Activated CD4-positive, alpha-beta T cell treated with anti-CD3 and anti-CD28 coated beads, Interleukin-2, amount 50 U/mL, for 1 hour (primary cell): Measurements from ENCODE around the gene FBXO22.
"Not testable (repeated sequence)": the region's sequence is repeated elsewhere in the genome, so short reads cannot be mapped to it uniquely, and the experiment has no call there.

Experiments
- DNase-seq: peaks from one replicate; pipeline ENCODE4 v3.0.0-alpha.2; 2020

The FBXO22 gene

DNA sequence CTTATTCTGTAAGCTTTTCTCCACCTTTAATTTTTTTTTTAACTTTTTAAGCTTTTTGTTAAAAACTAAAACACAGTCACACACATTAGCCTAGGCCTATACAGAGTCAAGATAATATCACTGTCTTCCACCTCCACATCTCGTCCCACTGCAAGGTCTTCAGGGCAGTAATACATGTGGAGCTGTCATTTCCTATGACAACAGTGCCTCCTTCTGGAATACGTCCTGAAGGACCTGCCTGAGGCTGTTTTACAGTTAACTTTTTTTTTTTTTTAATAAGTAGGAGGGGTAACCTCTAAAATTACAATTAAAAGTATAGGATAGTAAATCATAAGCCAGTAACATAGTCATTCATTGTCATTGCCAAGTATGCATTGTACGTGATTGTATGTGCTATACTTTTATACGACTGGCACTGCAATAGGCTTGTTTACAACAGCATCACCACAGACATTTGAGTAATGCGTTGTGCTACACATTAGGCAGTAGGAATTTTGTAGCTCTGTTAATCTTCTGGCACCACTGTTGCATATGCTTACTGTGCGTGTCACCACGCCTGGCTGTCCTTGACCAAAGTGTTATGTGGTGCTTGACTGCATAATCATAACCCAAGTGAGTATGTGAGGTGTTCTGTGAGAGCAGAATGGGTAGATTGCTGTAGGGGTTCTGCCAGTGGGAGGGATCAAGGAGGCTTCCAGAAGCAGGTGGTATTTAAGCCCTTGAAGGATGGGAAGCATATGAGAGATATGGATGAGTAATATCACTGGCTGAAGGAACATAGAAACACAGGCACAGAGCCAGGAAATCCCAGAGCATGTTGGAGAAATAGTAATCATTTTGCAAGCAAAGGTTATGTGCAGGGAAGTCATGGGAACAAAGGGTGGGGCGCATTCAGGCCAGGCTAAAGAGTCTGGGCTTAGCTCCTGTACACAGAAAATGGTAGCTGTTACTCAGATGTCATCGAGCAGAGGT lies 18.3 kb downstream of the FBXO22 start:
- DNase-seq: no peak

DNA sequence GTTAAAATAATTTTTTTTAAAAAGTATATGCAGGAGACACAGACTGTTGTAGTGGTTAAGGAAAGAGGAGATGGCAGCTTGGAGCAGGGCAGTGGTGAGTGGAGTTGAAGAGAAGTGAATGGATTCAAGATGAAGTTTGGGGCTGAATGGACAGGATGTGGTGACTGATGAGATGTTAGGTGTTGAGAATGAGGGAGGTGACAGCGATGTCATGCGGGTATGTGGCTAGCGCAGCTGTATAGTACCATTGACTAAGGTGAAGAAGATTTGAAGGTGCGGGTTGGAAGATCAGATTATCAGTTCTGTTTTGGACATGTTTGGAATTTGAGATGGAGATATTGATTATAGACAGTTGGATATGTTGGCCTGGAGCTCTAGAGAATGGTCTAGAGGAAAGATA lies 20.1 kb downstream of the FBXO22 start:
- DNase-seq: no peak

DNA sequence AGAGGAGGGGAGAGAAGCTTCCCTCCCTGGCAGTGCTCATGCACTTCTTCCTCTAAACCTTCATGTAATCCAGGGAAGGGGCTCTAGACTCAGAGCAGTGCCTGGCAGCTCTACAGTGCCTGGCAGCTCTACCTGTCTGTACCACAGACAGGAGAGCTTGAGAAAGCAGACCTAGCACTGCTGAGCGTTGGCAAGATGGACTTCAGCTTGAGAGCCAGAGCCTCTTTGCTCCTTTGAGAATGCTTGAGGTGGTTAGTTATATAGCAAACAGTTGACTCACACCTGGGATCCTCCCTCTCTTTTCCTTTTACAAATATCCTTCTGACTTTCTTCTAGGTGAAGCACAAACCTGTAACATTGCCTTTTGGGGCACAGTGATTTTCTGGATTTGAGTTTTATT lies 20.9 kb downstream of the FBXO22 start:
- no peak for DNase-seq

DNA sequence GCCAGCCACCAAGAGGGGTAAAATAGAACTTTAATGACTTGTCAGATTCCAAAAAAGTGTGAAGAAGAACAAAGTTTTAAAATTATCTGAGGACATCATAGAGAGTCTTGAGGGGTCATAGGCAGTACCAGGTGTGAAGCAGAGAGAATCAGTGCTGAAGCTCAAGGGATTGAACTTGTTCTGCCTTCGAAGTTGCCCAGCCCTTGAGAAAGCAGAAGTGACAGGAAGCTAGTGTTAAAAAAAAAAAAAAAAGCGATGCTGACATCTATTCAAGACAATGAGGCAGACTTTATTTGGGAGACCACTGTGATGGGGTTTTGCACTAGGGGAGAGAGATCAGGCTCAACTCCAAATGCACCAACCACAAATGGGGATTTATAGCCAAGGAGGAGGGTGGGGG lies 21.8 kb downstream of the FBXO22 start:
- DNase-seq: no peak

DNA sequence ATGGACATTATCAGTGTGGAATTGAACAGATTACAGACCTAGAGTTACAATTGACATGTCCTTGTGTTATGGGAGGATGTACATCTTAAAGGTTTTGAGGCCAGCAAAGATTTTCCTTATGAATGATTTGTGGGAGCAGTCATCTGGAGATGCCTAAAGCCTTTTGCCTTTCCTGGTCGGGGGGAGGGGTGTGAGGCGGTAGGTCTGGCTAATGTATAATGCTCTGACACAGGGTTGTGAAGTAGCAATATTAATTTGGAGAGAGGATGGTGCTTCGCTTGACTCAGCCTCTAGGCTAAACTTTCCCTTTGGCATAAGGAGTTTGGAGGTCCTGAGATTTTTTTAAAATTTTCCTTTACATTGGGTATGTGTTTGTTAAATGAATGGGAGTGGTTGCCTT lies 23.3 kb downstream of the FBXO22 start:
- DNase-seq: no peak

DNA sequence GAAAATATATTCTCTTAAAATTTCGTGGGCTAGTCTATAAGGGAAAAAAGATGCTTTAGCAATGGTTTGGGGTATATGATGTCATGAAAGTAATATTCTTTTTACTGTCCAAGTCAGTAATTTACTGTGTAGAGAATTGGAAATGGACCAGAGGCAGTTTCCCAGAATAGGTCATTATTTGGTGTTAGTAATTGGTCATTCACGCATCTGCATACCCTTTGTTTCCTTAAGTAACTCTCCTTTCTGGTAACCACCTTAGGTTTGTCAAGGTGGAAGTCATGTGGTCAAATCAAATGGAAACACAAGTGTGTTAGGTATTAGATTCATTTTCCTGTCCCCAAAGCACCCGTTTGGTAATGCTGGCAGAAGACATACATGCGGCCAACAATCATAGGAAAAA lies 23.9 kb downstream of the FBXO22 start:
- DNase-seq: no peak

DNA sequence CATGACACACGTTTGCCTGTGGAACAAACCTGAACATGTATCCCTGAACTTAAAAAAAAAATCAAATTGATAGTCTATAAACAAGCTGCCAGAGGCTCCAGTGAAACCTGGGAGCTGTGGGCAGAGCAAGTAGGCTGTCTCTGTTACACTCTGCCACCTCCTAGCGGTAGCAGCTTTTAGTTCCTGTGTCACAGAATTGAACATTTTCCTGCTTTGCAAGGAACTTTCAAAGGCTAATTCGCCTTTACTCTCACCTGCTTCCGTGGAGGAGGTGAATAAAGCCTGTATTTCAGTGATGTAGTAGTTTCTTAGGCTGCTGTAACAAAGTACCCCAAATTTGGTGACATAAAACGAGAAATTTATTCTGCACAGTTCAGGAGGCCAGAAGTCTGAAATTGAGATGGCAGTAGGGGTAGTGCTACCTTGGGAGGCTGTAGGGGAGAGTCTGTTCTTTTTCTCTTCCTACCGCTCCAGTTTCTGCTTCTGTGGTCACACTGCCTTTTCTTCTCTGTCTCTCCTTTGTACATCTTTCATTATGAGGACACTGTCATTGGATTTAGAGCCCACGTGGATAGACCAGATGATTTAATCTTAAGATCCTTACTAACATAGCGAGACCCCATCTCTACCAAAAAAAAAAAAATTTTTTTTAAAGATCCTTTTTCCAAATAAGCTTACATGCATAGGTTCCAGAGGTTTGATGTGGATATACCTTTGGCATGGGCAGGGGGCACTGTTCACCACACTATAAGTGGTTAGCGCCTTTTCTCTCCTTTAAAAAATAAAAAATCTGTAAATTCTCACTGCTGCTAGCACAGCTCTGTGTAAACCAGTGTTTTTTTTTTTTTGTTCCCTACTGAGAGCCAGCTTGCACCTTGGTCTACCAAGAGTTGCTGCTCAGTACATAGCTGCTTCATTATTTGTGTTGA lies 25.3 kb downstream of the FBXO22 start:
- DNase-seq: no peak

DNA sequence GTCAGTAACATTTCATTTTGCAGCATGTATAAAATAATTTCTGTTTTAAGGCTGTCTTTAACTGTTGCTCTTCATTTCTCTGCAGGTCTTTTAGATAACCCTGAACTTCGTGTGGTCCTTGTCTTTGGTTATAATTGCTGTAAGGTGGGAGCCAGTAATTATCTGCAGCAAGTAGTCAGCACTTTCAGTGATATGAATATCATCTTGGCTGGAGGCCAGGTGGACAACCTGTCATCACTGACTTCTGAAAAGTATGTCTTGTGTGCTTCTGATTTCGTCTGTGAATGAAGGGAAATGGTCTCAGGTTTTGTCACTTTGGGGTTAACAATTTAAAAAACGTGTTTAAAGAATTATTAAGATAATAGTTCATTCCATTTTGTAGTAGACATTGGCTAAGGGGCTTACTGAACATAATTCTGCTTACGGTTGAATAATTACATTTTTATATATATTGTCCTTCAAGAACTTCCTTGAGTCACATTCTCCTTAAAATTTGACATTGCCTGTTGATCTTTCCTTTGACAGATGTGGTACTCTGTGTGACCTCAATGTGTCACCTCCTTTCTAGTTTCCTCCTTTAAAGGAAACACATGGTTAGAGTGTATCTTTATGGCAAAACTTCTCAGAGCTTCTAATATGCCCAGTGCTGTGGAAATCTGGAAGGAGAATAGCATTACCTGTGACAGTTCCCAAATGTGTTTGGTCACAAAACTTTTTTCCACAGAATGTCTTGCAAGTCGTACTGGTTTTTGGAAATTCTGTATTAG lies 26.3 kb downstream of the FBXO22 start:
- no peak for DNase-seq

DNA sequence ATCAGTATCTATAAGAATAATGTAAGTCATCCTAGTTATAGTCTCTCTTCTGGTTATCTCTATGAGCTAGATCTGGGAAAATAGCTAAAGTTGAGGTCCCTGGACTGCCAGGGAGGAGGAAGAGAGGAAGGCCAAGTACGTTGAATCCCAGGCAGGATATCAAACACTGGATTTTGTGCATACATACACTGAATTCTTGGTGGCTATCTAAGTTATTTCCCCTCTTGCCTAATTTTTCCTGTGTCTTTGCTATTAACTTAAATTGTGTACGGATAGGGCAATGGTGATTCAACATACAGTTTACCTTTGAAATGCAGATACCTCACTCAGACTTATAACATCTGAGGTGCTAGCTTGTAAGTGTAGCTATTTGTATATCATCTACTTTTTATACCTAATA lies 27.2 kb downstream of the FBXO22 start:
- no peak for DNase-seq

DNA sequence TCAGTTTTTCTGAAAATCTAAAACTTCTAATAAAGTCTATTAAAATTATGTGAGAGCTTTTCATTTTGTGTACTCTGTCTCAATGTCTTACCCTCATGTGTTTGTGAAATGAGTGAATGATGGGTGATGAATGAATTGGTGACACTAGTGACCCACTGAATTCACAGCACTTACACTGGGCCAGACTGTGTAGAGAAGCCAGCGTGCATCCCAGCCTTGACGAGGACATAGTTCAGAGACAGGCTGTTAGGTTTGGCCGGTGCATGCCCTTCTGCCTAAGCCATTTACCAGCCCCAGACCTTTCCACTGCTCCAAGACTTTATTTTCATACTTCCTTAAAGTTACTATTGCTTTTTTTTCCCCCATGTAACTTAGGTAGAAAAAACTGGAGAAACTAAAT lies 38.8 kb downstream of the FBXO22 start:
- no peak for DNase-seq

DNA sequence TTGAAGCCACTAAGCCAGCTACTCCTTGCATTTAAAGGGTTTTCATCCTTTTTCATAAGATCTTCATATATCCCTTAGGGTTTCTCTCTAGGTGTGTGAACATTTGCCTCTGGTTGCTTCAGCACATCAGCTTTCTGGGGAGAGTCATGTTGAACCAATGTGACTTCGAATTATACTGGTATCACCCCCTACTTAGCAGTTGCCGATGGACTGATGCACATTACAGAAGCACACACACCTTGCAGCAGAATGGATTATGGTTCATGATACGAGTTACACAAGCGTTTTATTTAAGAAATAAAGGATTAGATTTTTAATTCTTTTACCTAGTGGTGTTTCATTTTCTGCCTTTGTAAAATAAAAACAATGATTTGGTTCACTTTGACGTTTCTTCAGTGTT lies 39.6 kb downstream of the FBXO22 start:
- no peak for DNase-seq

DNA sequence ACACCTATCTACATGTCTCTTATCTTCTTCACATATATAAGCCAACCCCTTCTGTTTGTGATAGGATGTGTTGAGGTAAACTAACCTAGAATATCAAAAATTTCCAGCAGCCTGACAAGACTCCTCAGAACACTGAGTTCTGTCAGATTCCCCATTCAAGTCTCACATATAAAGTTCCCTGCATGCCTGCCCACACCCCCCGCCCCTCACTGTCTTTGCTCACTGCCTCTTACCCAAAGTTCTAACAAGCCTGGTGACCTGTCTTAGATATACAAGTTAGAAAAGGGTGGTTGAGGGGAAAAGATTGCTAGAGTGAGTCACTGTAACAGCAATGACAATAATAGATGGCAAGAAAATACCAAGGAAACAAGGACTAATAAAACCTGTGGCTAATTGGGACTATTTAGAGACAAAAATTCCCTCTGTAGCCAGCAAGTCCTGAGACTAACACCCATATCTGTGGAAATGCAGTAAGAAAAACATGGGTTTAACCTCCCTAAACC lies 40.1 kb downstream of the FBXO22 start:
- DNase-seq: no peak

DNA sequence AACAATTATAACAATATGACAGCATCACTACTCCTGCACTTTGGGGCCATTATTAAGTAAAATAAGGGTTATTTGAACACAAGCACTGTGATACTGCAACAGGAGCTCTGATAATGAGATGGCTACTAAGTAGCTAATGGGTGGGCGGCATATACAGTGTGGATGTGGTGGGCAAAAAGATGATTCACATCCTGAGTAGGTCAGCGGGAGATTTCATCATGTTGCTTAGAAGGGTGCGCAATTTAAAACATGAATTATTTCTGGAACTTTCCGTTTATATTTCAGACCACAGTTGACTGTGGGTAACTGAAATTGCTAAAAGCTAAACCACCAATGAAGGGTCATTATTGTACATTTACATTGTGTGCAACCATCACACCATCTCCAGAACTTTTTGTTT lies 42.3 kb downstream of the FBXO22 start:
- DNase-seq: no peak

DNA sequence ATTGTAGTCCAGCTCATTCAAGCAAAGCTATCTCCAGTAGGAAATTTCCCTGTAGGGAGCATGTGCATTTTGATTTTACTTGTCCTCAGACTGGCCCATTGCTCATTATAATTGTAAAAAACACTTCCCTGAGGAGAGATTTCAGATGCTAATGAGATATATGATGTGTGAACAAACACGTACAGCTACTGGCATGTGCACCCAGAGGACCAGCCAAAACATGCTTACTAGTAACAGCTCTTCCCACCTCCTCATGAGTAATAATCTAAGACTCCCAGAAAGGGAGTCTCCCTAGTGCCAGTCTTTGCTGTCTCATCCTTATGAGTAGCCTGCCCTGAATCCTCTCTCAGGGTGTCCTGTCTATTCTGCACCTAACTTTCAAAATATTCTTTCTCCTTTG lies 43.4 kb downstream of the FBXO22 start:
- no peak for DNase-seq

DNA sequence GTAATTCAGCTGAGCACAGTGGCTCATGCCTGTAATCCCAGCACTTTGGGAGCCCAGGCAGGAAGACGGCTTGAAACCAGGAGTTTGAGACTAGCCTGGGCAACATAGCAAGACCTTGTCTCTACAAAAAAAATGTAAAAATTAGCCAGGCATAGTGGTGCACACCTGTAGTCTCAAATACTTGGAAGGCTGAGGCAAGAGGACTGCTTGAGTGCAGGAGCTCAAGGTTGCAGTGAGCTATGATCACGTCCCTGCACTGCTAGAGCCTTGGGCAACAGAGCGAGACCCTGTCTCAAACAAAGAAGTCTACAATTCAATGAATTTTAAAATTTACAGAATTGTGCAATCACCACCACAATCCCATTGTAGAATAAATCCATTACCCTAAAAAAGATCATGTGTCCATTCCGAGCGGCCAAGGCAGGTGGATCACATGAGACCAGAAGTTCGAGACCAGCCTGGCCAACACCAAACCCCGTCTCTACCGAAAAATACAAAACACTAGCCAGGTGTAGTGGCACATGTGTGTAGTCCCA lies 45.2 kb downstream of the FBXO22 start:
- no peak for DNase-seq

DNA sequence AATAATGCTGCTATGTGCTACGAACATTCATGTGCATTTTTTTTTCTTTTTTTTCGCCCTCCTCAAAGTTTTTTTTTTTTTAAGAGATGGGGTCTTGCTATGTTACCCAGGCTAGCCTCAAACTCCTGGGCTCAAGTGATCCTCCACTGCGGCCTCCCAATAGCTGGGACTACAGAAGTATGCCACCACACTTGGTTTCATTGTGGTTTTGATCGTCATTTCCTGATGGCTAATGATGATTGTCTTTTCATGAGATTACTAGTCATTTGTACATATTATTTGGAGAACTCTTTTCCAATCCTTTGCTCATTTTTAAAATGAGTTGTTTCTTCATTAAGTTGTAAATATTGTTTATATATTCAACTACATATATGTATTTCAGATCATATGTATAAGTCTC lies 48.8 kb downstream of the FBXO22 start:
- DNase-seq: no peak

DNA sequence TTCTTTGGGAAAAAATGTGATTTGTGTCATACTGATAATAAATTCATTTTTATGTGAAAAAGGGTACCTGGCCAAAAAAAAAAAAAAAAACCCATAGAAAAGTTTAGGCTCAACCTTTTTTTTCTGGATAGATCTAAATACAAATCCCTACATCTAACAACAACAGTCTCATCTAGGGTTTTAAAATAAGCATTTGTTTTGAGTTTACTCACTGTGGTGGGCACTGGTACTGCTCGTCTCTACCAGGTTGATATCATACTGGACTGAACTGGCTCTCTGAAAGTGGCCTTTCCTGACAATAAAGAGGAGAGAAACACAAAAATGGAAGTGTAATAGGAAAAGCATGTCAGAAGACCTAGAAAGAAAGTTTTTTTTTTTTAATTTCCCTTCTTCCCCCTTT lies 52.0 kb downstream of the FBXO22 start:
- DNase-seq: no peak

DNA sequence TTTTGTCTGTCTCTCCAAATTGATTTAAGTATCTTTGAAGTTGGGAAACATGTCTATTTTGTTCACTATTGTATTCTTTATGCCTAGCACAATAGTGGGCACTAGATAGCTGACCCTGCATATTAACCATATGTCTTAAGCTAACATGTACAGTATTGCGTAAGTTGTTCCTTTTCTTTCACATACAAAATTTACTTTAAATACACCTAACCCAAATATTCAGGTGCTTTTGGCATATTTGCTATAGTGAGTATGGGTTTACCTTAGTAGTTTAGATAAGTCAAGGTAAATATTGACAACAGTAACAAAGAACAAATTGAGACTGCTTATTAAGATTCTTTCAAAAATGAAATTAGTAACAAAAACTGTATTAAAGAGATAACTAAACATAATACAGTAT lies 57.7 kb downstream of the FBXO22 start:
- no peak for DNase-seq

DNA sequence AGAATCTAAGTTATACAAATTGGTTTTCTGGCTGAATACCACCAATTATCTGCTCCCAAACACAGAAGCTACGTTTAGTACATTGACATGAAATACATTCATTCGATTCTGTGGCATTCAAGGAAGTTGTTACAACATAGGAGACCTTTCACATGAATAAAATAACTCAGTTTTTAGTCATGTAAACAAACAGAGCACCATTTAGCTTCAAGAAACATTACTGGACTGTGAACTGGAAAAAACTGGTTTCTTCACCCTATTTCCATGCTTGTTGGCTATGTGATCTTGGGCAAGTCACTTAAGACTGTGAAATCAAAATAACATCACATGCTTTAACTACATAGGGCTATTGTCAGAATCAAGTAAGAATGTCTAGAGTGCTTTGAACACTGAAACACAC lies 62.4 kb downstream of the FBXO22 start:
- DNase-seq: no peak

DNA sequence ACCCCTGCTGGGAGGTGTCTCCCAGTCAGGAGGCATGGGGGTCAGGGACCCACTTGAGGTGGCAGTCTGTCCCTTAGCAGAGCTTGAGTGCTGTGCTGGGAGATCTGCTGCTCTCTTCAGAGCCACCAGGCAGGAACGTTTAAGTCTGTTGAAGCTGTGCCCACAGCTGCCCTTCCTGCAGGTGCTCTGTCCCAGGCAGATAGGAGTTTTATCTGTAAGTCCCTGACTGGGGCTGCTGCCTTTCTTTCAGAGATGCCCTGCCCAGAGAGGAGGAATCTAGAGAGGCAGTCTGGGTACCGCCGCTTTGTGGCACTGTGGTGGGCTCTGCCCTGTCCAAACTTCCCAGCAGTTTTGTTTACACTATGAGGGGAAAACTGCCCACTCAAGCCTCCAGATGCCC lies 73.1 kb downstream of the FBXO22 start:
- DNase-seq: not testable (repeated sequence)

DNA sequence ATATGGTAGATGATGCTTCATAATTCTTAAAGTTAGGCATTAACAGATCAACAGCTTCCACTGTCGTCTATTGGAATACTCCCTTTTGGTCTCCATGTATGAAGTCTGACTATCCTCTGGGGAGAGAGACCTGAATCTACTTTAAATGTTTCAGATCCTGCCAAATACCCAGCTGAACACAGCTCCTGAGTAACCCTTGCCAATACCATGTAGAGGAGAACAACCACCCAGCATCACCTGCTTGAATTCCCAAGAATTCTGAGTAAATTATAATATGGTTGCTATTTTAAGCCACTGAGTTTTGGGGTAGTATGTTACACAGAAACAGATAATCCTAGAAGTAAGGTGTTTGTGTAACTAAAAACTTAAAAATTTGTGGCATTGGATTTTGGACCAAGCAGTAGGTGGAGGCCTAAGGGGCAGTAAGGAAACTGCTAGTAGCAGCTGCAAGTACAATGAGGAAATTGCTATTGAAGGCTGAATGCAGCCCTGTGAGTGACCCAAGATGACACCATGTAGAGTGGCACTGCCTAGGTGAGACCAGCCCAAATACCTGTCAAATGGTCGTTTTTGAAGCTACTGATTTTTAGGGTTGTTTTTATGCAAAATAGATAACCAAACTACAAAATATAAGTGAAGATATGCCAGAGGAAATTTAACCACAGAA lies 77.6 kb downstream of the FBXO22 start:
- no peak for DNase-seq

DNA sequence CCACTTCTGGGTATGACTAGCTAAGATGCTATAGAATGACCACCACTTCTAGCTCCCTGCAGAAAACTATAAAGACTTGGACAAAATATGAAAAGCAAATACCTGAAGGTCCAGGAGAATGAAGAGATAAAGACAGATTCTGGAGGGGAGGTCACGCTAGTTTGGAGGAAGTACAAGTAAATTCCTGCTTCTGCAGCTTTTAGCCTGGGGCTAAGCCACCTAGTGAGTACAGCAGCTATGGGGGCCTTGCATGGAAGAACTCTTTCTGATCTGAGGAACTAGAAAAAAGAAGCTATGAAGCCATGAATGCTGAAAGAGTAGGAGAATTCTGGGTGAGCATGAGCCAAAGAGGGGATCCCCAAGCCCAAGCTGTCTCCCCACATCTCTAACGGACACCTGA lies 78.8 kb downstream of the FBXO22 start:
- no peak for DNase-seq
